Upper lobe of left lung (tissue), 4 donors: Measurements from ENCODE around the gene SPDYA.

Source experiments
- EP300 ChIP-seq, 4 donors: sonication (generic); formaldehyde crosslinking; IDR thresholded peaks; one replicate each; pipeline ENCODE4 v1.5.1; 2017; ENCODE audit warnings: antibody characterized with exemption in 4 of 4, control low read depth in 2 of 4
- POLR2A ChIP-seq, 4 donors: fragments of 450-650 bp; IDR thresholded peaks; one replicate each; pipeline ENCODE4 v1.5.1; 2016 to 2017; ENCODE audit warnings: antibody characterized with exemption in 4 of 4, mild to moderate bottlenecking in 2 of 4
- POLR2AphosphoS5 ChIP-seq, 2 donors: sonication (generic); formaldehyde crosslinking; IDR thresholded peaks; one replicate each; pipeline ENCODE4 v1.5.1; 2017; ENCODE audit warnings: antibody characterized with exemption in 2 of 2
- TF ChIP-seq, protein P1 (sequence below), 6 experiments: fragments of 450-650 bp in 4 of 6; fragments of 200-600 bp in 2 of 6; sonication (generic) in 2 of 6; IDR thresholded peaks; one replicate each; pipeline ENCODE4 v1.5.1; 2016 to 2019; ENCODE audit warnings: antibody characterized with exemption in 6 of 6

DNA sequence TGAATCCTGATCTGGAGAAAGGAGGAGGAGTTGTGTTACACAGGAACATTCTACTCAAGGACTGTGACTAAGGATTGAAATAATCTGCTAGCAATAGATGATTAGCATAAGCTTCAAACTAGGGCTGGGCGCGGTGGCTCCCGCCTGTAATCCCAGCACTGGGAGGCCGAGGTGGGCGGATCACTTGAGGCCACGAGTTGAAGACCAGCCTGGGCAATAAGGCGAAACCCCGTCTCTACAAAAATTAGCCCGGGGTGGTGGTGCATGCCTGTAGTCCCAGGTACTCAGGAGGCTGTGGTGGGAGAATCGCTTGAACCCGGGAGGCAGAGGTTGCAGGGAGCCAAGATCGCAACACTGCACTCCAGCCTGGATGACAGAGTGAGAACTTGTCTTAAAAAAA is 58.0 kb downstream of the SPDYA start:
- TF ChIP-seq, protein P1, sequence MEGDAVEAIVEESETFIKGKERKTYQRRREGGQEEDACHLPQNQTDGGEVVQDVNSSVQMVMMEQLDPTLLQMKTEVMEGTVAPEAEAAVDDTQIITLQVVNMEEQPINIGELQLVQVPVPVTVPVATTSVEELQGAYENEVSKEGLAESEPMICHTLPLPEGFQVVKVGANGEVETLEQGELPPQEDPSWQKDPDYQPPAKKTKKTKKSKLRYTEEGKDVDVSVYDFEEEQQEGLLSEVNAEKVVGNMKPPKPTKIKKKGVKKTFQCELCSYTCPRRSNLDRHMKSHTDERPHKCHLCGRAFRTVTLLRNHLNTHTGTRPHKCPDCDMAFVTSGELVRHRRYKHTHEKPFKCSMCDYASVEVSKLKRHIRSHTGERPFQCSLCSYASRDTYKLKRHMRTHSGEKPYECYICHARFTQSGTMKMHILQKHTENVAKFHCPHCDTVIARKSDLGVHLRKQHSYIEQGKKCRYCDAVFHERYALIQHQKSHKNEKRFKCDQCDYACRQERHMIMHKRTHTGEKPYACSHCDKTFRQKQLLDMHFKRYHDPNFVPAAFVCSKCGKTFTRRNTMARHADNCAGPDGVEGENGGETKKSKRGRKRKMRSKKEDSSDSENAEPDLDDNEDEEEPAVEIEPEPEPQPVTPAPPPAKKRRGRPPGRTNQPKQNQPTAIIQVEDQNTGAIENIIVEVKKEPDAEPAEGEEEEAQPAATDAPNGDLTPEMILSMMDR (IDR thresholded peaks at IDR 0.05), result no peak
- TF ChIP-seq POLR2A (IDR thresholded peaks at IDR 0.05) (no peak), POLR2AphosphoS5 (IDR thresholded peaks at IDR 0.05) (no peak), EP300 (IDR thresholded peaks at IDR 0.05) (no peak)
